WERI-Rb-1 (cell line): ENCODE measurements around the gene CACNA1E.

Experiments
- DNase-seq: peaks from one replicate; pipeline ENCODE4 v3.0.0-alpha.2; 2020
- H3K27ac ChIP-seq: fragments of 250-450 bp; sonication (Bioruptor Pico); 2 replicates; pipeline ENCODE4 v1.5.1; 2020; ENCODE audit warnings: mild to moderate bottlenecking, moderate library complexity
- H3K27me3 ChIP-seq: fragments of 250-450 bp; sonication (Bioruptor Pico); 2 replicates; pipeline ENCODE4 v1.5.1; 2021; ENCODE audit warnings: mild to moderate bottlenecking, low read depth, moderate library complexity; ENCODE audit not compliant: insufficient read depth, severe bottlenecking
- H3K36me3 ChIP-seq: fragments of 250-450 bp; sonication (Bioruptor Pico); 2 replicates; pipeline ENCODE4 v1.5.1; 2020; ENCODE audit warnings: mild to moderate bottlenecking, moderate library complexity
- H3K4me3 ChIP-seq: 2 replicates; pipeline ENCODE4 v1.5.1; 2011; ENCODE audit warnings: low read depth, mild to moderate bottlenecking, control low read depth, low read length
- H3K9me3 ChIP-seq: fragments of 250-450 bp; sonication (Bioruptor Pico); 2 replicates; pipeline ENCODE4 v1.5.1; 2021; ENCODE audit warnings: mild to moderate bottlenecking, moderate library complexity; ENCODE audit not compliant: severe bottlenecking
- TF ChIP-seq, protein P1 (sequence below): IDR thresholded peaks from 2 replicates; pipeline ENCODE4 v1.5.1; 2011; ENCODE audit warnings: low read depth, mild to moderate bottlenecking, control low read depth, inconsistent platforms, low read length

The CACNA1E gene

DNA sequence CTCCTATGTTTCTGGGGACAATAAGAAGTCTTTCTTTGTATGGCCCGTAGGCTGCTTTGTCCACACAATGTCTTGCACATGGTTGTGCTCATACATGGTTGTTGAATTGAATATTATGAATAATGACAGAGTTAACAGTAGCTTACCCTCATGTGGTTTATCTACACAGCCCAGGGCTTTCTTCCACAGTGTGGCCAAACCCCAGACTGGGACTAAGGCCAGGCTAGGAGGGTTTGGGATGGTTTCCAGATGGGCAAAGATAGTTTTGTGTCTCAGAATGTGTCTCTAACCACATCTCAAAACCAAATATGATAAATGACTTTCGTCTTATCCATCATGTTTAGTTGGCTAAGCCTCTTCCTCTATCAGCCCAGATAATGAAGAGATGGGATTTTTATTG lies 65.2 kb downstream of the CACNA1E start:
- no peaks in the 10 kb centered on the region for H3K9me3 ChIP-seq
- no peak overlapping the region for H3K27ac ChIP-seq
- H3K36me3 ChIP-seq, result no peaks in the 10 kb centered on the region
- no peak overlapping the region for H3K4me3 ChIP-seq
- no peaks in the 10 kb centered on the region for H3K27me3 ChIP-seq
- TF ChIP-seq, protein P1, sequence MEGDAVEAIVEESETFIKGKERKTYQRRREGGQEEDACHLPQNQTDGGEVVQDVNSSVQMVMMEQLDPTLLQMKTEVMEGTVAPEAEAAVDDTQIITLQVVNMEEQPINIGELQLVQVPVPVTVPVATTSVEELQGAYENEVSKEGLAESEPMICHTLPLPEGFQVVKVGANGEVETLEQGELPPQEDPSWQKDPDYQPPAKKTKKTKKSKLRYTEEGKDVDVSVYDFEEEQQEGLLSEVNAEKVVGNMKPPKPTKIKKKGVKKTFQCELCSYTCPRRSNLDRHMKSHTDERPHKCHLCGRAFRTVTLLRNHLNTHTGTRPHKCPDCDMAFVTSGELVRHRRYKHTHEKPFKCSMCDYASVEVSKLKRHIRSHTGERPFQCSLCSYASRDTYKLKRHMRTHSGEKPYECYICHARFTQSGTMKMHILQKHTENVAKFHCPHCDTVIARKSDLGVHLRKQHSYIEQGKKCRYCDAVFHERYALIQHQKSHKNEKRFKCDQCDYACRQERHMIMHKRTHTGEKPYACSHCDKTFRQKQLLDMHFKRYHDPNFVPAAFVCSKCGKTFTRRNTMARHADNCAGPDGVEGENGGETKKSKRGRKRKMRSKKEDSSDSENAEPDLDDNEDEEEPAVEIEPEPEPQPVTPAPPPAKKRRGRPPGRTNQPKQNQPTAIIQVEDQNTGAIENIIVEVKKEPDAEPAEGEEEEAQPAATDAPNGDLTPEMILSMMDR, result no peak
- DNase-seq, result no peak

DNA sequence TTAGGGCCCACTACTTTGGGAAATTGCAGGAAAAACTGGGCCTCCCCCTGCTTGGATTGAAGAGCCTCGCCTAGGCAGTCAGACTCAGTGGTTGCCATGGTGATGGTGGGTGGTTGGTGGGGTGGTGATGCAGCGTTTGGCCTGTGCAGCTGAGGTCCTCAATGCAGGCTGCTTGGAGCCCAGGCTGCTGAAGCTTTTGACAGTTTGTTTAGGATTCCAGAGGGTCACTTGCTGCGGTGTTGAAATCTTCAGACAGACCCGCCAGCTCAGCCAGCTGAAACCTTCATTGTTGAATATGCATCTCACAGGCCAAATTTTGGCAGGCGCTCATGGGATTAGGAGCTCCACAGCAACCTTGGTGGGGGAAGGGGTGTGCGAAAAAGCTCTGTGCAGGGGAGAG lies 67.9 kb downstream of the CACNA1E start:
- Histone ChIP-seq H3K9me3 (no peaks in the 10 kb centered on the region), H3K36me3 (no peaks in the 10 kb centered on the region), H3K27ac (no peak overlapping the region), H3K27me3 (no peaks in the 10 kb centered on the region), H3K4me3 (no peak overlapping the region)
- DNase-seq, result no peak
- TF ChIP-seq, protein P1, result no peak

GRCh38 chr1:181551754-181552153 lies 68.4 kb downstream of the CACNA1E start:
- Histone ChIP-seq H3K36me3 (no peaks in the 10 kb centered on the region), H3K27me3 (no peaks in the 10 kb centered on the region), H3K27ac (no peak overlapping the region), H3K9me3 (no peaks in the 10 kb centered on the region), H3K4me3 (no peak overlapping the region)
- TF ChIP-seq, protein P1, result no peak
- DNase-seq, result no peak

DNA sequence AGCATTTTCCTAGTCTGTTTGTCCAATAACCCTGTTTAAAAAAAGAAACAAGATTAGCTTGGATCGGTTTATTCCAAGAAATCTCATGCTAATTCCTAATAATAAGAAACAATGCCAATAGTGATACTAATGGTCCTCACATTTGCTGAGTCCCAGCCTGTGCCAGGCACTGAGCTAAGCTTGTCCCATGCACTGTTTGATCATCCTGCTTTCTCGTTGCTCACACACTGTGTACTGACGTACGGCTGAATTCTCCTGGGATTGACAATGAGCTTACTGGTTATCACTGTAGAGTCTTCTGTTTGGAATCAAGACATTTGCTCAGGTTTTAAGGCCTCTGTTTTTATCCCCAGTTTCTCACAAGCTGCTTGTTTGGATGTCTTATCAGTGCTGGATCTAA lies 71.1 kb downstream of the CACNA1E start:
- TF ChIP-seq, protein P1, result no peak

DNA sequence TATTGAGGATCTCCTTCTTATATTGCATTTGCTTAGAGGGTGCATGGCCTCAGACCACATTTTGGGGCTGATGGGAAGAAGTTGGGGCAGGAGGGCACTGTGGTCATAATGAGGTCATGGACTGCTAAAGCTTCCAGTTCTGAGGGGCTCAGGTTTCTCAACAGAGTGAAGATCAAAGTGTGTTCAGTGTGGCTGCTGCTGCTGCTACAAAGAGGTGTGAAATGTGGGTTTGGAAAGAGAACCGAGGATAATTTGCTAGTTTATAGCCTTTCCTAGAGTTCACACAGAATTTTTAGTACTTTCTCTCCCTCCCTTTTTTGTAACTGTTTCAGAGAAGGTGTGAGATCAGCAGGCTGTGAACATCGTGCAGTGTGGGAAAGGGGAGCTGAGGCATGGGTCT lies 73.3 kb downstream of the CACNA1E start:
- Histone ChIP-seq H3K4me3 (no peak overlapping the region), H3K36me3 (no peaks in the 10 kb centered on the region), H3K27ac (no peak overlapping the region), H3K27me3 (no peaks in the 10 kb centered on the region), H3K9me3 (no peaks in the 10 kb centered on the region)
- DNase-seq, result no peak
- TF ChIP-seq, protein P1, result no peak

More for the DNA sequence above, 71.1 kb downstream of the CACNA1E start:
- Histone ChIP-seq H3K9me3 (no peaks in the 10 kb centered on the region), H3K36me3 (no peaks in the 10 kb centered on the region), H3K27ac (no peak overlapping the region), H3K4me3 (no peak overlapping the region), H3K27me3 (no peaks in the 10 kb centered on the region)
- no peak for DNase-seq

DNA sequence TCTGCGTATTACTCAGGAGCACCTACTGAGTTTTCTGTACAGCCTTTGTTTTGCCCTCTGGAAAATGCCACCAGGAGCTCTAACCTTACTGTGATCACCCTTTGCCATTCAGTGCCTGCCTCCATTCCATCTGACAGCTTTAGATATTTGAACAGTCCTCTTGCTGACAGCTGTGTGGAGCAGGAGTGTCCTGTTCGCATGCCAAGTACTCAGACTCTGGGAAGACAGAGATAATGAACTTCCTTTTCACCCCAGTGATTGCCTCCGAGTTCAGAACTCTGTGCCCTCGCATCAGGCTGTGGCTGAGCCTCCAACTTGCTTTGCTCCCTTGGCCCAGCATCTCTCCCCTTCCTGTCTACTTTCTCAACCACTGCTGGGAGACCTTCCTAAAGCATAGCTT lies 74.0 kb downstream of the CACNA1E start:
- no peak overlapping the region for H3K27ac ChIP-seq
- H3K27me3 ChIP-seq, result no peaks in the 10 kb centered on the region
- no peak overlapping the region for H3K4me3 ChIP-seq
- DNase-seq, result no peak
- TF ChIP-seq, protein P1, result no peak
- H3K36me3 ChIP-seq, result no peaks in the 10 kb centered on the region
- H3K9me3 ChIP-seq, result no peaks in the 10 kb centered on the region
